H1 (cell line): ENCODE measurements around the gene ZNF407. TPM values are rescaled to one million over a fixed set of nuclear protein-coding genes. Genes with fewer than 3 reads are reported as not detected.

Experiments
- CTCF ChIA-PET: fragments of 300-600 bp; sonication (Branson Sonifier 250); formaldehyde crosslinking; loops from one replicate; lab custom pipeline; 2021; ENCODE audit not compliant: partially characterized antibody; lab: Charles Lee
- POLR2A ChIA-PET: fragments of 300-600 bp; sonication (Branson Sonifier 250); formaldehyde crosslinking; loops from one replicate; lab custom pipeline; 2021; ENCODE audit warnings: inconsistent platforms; ENCODE audit not compliant: partially characterized antibody; lab: Charles Lee
- DNase-seq, 2 experiments: peaks; one replicate each; pipeline versions ENCODE4 v3.0.0 to v3.0.0-alpha.2; 2010 to 2022; ENCODE audit warnings: low spot score in 2 of 2, low read depth in 1 of 2, mixed read lengths in 1 of 2
- FAIRE-seq: peaks from 2 replicates; lab custom pipeline; 2011; peaks lifted over from hg19 to GRCh38; lab: Jason Lieb, UNC
- H2AFZ ChIP-seq: 2 replicates; pipeline ENCODE4 v1.8.1; 2012; ENCODE audit warnings: low read length, inconsistent platforms
- H2AK5ac ChIP-seq: 2 replicates; pipeline ENCODE4 v1.6.1; 2013; ENCODE audit warnings: low read depth, low read length
- H2BK120ac ChIP-seq: replicated peaks from 2 replicates; pipeline ENCODE3; 2013; ENCODE audit warnings: low read depth, low read length, inconsistent platforms
- H2BK12ac ChIP-seq: 2 replicates; pipeline ENCODE4 v1.6.1; 2013; ENCODE audit warnings: low read depth, low read length
- H2BK15ac ChIP-seq: 2 replicates; pipeline ENCODE4 v1.6.1; 2013; ENCODE audit warnings: low read length
- H2BK20ac ChIP-seq: 2 replicates; pipeline ENCODE4 v1.6.1; 2013; ENCODE audit warnings: low read length
- H2BK5ac ChIP-seq: 2 replicates; pipeline ENCODE4 v1.6.1; 2013; ENCODE audit warnings: low read depth, low read length
- H3K14ac ChIP-seq: 2 replicates; pipeline ENCODE4 v1.6.1; 2013; ENCODE audit warnings: inconsistent platforms; ENCODE audit not compliant: insufficient read length
- H3K18ac ChIP-seq: 2 replicates; pipeline ENCODE4 v1.6.1; 2013; ENCODE audit warnings: low read length; ENCODE audit errors: extremely low read depth
- H3K23ac ChIP-seq: 2 replicates; pipeline ENCODE4 v1.6.1; 2013; ENCODE audit warnings: inconsistent platforms; ENCODE audit not compliant: insufficient read length
- H3K23me2 ChIP-seq: 2 replicates; pipeline ENCODE4 v1.6.1; 2013; ENCODE audit warnings: low read depth, low read length
- H3K27ac ChIP-seq: 2 replicates; pipeline ENCODE4 v1.6.1; 2011; ENCODE audit warnings: low read depth, low read length, inconsistent platforms
- H3K27me3 ChIP-seq, 4 experiments: replicated peaks in 1 of 4; 1 replicate in 1 of 4; 2 replicates in 3 of 4; pipeline versions ENCODE4 v1.6.1 to v1.8.1; 2011 to 2013; ENCODE audit warnings: low read length in 3 of 4, mild to moderate bottlenecking in 3 of 4, inconsistent platforms in 2 of 4, mixed read lengths in 2 of 4, moderate library complexity in 1 of 4; ENCODE audit not compliant: control insufficient read depth in 3 of 4, insufficient read depth in 3 of 4; ENCODE audit errors: extremely low read depth in 1 of 4
- H3K36me3 ChIP-seq, 4 experiments: 2 replicates each; pipeline versions ENCODE4 v1.6.1 to v1.8.1; 2011 to 2013; ENCODE audit warnings: mild to moderate bottlenecking in 4 of 4, low read length in 3 of 4, moderate library complexity in 2 of 4, control low read depth in 1 of 4, inconsistent platforms in 1 of 4; ENCODE audit not compliant: insufficient read depth in 4 of 4, control insufficient read depth in 2 of 4
- H3K4ac ChIP-seq: replicated peaks from 2 replicates; pipeline ENCODE3; 2013; ENCODE audit warnings: low read length, low read depth, mixed read lengths, inconsistent platforms; ENCODE audit not compliant: insufficient read length
- H3K4me1 ChIP-seq, 4 experiments: replicated peaks in 1 of 4; 1 replicate in 1 of 4; 2 replicates in 3 of 4; pipeline versions ENCODE4 v1.6.1 to v1.8.1; 2011 to 2013; ENCODE audit warnings: low read length in 3 of 4, inconsistent platforms in 2 of 4, mixed read lengths in 1 of 4; ENCODE audit not compliant: insufficient read depth in 4 of 4, control insufficient read depth in 3 of 4
- H3K4me2 ChIP-seq, 2 experiments: 2 replicates each; pipeline versions ENCODE4 v1.6.1 to v1.8.1; 2011 to 2013; ENCODE audit warnings: low read depth in 2 of 2, low read length in 2 of 2, control low read depth in 1 of 2, inconsistent platforms in 1 of 2, mild to moderate bottlenecking in 1 of 2; ENCODE audit not compliant: insufficient read depth in 1 of 2
- H3K4me3 ChIP-seq, 4 experiments: fragments of 200-600, 300-600 bp in 1 of 4; sonication (generic), shearing (Covaris generic), sonication (Bioruptor Twin) in 1 of 4; 2 replicates each; pipeline versions ENCODE4 v1.5.1 to v1.8.1; 2011 to 2016; ENCODE audit warnings: low read length in 4 of 4, low read depth in 3 of 4, control low read depth in 2 of 4, inconsistent platforms in 2 of 4, mild to moderate bottlenecking in 2 of 4, mixed read lengths in 1 of 4, moderate library complexity in 1 of 4; ENCODE audit not compliant: insufficient read depth in 2 of 4; ENCODE audit errors: extremely low read depth in 1 of 4
- H3K56ac ChIP-seq: replicated peaks from 2 replicates; pipeline ENCODE3; 2013; ENCODE audit warnings: low read depth, mild to moderate bottlenecking, mixed read lengths, low read length, inconsistent platforms; ENCODE audit not compliant: insufficient read length
- H3K79me1 ChIP-seq: 2 replicates; pipeline ENCODE4 v1.6.1; 2013; ENCODE audit warnings: low read depth, low read length, control low read depth
- H3K79me2 ChIP-seq, 2 experiments: 2 replicates each; pipeline versions ENCODE4 v1.6.1 to v1.8.1; 2012 to 2013; ENCODE audit warnings: low read length in 2 of 2, mild to moderate bottlenecking in 2 of 2, inconsistent platforms in 1 of 2; ENCODE audit not compliant: insufficient read depth in 2 of 2, control insufficient read depth in 1 of 2
- H3K9ac ChIP-seq, 4 experiments: replicated peaks in 1 of 4; 1 replicate in 1 of 4; 2 replicates in 3 of 4; pipeline versions ENCODE4 v1.6.1 to v1.8.1; 2011 to 2013; ENCODE audit warnings: low read depth in 3 of 4, low read length in 3 of 4, control low read depth in 2 of 4, mild to moderate bottlenecking in 2 of 4, moderate library complexity in 2 of 4, inconsistent platforms in 1 of 4; ENCODE audit errors: extremely low read depth in 1 of 4
- H3K9me3 ChIP-seq, 2 experiments: 2 replicates each; pipeline versions ENCODE4 v1.6.1 to v1.8.1; 2012 to 2013; ENCODE audit warnings: mild to moderate bottlenecking in 2 of 2, moderate library complexity in 2 of 2, control low read depth in 1 of 2, inconsistent platforms in 1 of 2, low read depth in 1 of 2, low read length in 1 of 2, mixed read lengths in 1 of 2; ENCODE audit not compliant: insufficient read depth in 2 of 2
- H4K20me1 ChIP-seq, 2 experiments: replicated peaks in 1 of 2; 2 replicates each; pipeline versions ENCODE3 to v1.8.1; 2011 to 2013; ENCODE audit warnings: inconsistent platforms in 2 of 2, low read length in 2 of 2, mild to moderate bottlenecking in 1 of 2; ENCODE audit not compliant: insufficient read depth in 2 of 2, control insufficient read depth in 1 of 2
- H4K5ac ChIP-seq: 2 replicates; pipeline ENCODE4 v1.6.1; 2013; ENCODE audit warnings: low read length, low read depth, mixed read lengths, inconsistent platforms; ENCODE audit not compliant: insufficient read length
- H4K8ac ChIP-seq: 2 replicates; pipeline ENCODE4 v1.8.0; 2013; ENCODE audit warnings: mild to moderate bottlenecking, moderate library complexity, low read length, inconsistent platforms; ENCODE audit not compliant: insufficient read depth; ENCODE audit errors: extremely low read depth
- H4K91ac ChIP-seq: replicated peaks from 2 replicates; pipeline ENCODE3; 2013; ENCODE audit warnings: low read length, mixed read lengths, inconsistent platforms; ENCODE audit not compliant: insufficient read length
- ASH2L ChIP-seq: fragments of 200-600, 300-600 bp; sonication (generic); IDR thresholded peaks from one replicate; pipeline ENCODE4 v1.7.1; 2017; ENCODE audit warnings: low read length
- CEBPB ChIP-seq: IDR thresholded peaks from 2 replicates; pipeline ENCODE4 v1.6.1; 2012; ENCODE audit warnings: low read depth, low read length
- CHD1 ChIP-seq: IDR thresholded peaks from 2 replicates; pipeline ENCODE4 v1.6.1; 2012; ENCODE audit warnings: low read depth, low read length, improper control_type of control experiment
- EGR1 ChIP-seq: IDR thresholded peaks from 2 replicates; pipeline ENCODE4 v1.6.1; 2011; ENCODE audit warnings: low read depth, low read length, borderline replicate concordance
- EZH2 ChIP-seq: fragments of 200-600 bp; sonication (generic); IDR thresholded peaks from 2 replicates; pipeline ENCODE4 v1.7.1; 2012; ENCODE audit warnings: low read depth, mild to moderate bottlenecking, moderate library complexity, low read length, inconsistent platforms; ENCODE audit not compliant: severe bottlenecking
- FOSL1 ChIP-seq: IDR thresholded peaks from 2 replicates; pipeline ENCODE4 v1.6.1; 2011; ENCODE audit warnings: mild to moderate bottlenecking, low read depth, low read length, moderate library complexity; ENCODE audit not compliant: insufficient read depth
- JUN ChIP-seq: IDR thresholded peaks from 2 replicates; pipeline ENCODE4 v1.6.1; 2011; ENCODE audit warnings: low read depth, mild to moderate bottlenecking, improper control_type of control experiment, low read length
- RAD21 ChIP-seq, 2 experiments: IDR thresholded peaks in 1 of 2; conservative IDR thresholded peaks in 1 of 2; 2 replicates each; pipeline ENCODE4 v1.6.1; 2011; ENCODE audit warnings: low read depth in 2 of 2, low read length in 2 of 2, improper control_type of control experiment in 1 of 2, inconsistent platforms in 1 of 2, mild to moderate bottlenecking in 1 of 2, moderate library complexity in 1 of 2
- SRF ChIP-seq: IDR thresholded peaks from 2 replicates; pipeline ENCODE4 v1.6.1; 2011; ENCODE audit warnings: mild to moderate bottlenecking, low read depth, low read length, moderate library complexity
- TAF1 ChIP-seq: IDR thresholded peaks from 2 replicates; pipeline ENCODE4 v1.6.1; 2011; ENCODE audit warnings: mild to moderate bottlenecking, low read depth, low read length
- YY1 ChIP-seq: IDR thresholded peaks from 2 replicates; pipeline ENCODE4 v1.6.1; 2011; ENCODE audit warnings: low read depth, mild to moderate bottlenecking, low read length
- WGBS, 2 experiments: shearing (Covaris generic) in 1 of 2; methylation state at CpG; one replicate each; pipeline versions ENCODE4 v1.1.6 to v1.1.7; 2013 to 2015; ENCODE audit warnings: low lambda C conversion rate in 2 of 2, mixed read lengths in 2 of 2, inconsistent platforms in 1 of 2, low coverage in 1 of 2, missing lambda C conversion rate in 1 of 2; ENCODE audit not compliant: insufficient replicate concordance in 2 of 2, insufficient coverage in 1 of 2, insufficient read length in 1 of 2; ENCODE audit errors: extremely low coverage in 1 of 2, missing lambda C conversion rate in 1 of 2; 5-methylcytosine and 5-hydroxymethylcytosine counted together
- polyA plus RNA-seq, 7 experiments: library from polyadenylated mRNA; depleted of rRNA in 3 of 7; stranded (reverse) in 5 of 7; unstranded in 2 of 7; fragments of >200 nt in 5 of 7; fragments of 200-250 nt in 2 of 7; gene quantifications; 1 replicate in 5 of 7; 2 replicates in 1 of 7; 4 replicates in 1 of 7; pipeline versions ENCODE4 v1.2.1 to v1.2.3, GENCODE V29; 2011 to 2013; ENCODE audit warnings: missing spikeins in 2 of 7, mixed read lengths in 2 of 7
- total RNA-seq: library from RNA; stranded (reverse); fragmentation: NEBNext Ultra II Directional; extraction: Animal tissue kit (Norgen Biotek cat#: 25700); gene quantifications from 2 replicates; pipeline ENCODE4 v1.2.1, GENCODE V29; 2021

The ZNF407 gene
- total and polyA plus RNA-seq, 2 of the 8 experiments (the other 6 are each of a cell fraction or from before 2014, with no cell fraction given) = 1.5 to 6.8 TPM

- FAIRE-seq (no peak), DNase-seq (no peak)
- no peak overlapping the region for H3K9ac ChIP-seq
- H4K20me1 ChIP-seq = no peaks in the 10 kb centered on the region
- H3K36me3 ChIP-seq = no peaks in the 10 kb centered on the region
- no peak overlapping the region for H2AK5ac ChIP-seq
- H2BK15ac ChIP-seq = no peak overlapping the region
- H3K56ac ChIP-seq = no peak overlapping the region
- no peak overlapping the region for H4K5ac ChIP-seq
- H2BK120ac ChIP-seq = no peak overlapping the region
- H3K4ac ChIP-seq = no peak overlapping the region
- H3K9me3 ChIP-seq = no peaks in the 10 kb centered on the region; a peak in 1 of 4 replicates
- no peak overlapping the region for H3K18ac ChIP-seq
- POLR2A ChIA-PET = no interaction called here
- no peak overlapping the region for H2BK20ac ChIP-seq
- H3K27ac ChIP-seq = no peak overlapping the region
- TF ChIP-seq FOSL1 = no peak
- no peak for TF ChIP-seq CEBPB
- no peak for TF ChIP-seq EZH2
- no peak for TF ChIP-seq RAD21 (IDR thresholded peaks at IDR 0.05 in 1 of 2, conservative IDR thresholded peaks at IDR 0.05 in 1 of 2; ENCODE audit: low read depth in 2 of 2, low read length in 2 of 2)
- no peak for TF ChIP-seq JUN
- no peak for TF ChIP-seq SRF
- no peak for TF ChIP-seq ASH2L
- no peak for TF ChIP-seq YY1
- TF ChIP-seq TAF1 = no peak
- TF ChIP-seq EGR1 = no peak
- TF ChIP-seq CHD1 = no peak
- no peak overlapping the region for H2BK5ac ChIP-seq
- H3K23ac ChIP-seq = no peak overlapping the region
- no peaks in the 10 kb centered on the region for H3K79me1 ChIP-seq
- no peaks in the 10 kb centered on the region for H3K23me2 ChIP-seq
- 85% methylated on average over 2 of the region's 2 CpGs; no CpG with 5 or more reads in 1 of the 2 experiments for WGBS, 2 experiments
- no peak overlapping the region for H3K14ac ChIP-seq
- no peak overlapping the region for H3K4me3 ChIP-seq
- no peak overlapping the region for H2AFZ ChIP-seq
- no peak overlapping the region for H4K8ac ChIP-seq
- no peaks in the 10 kb centered on the region for H3K27me3 ChIP-seq
- H4K91ac ChIP-seq = no peak overlapping the region
- H3K4me1 ChIP-seq = no peaks in the 10 kb centered on the region
- CTCF ChIA-PET = interaction anchor here (1.1 kb wide), 1 partner anchor 129 kb away, joined by 3 read pairs; no protein-coding TSS in a partner anchor
- H2BK12ac ChIP-seq = no peak overlapping the region
- no peak overlapping the region for H3K4me2 ChIP-seq
- H3K79me2 ChIP-seq = no peaks in the 10 kb centered on the region
These were observed 82.0 kb downstream of the ZNF407 start for GRCh38 chr18:74679679-74680076.
